Glutamatergic neuron (in vitro differentiated cells): ENCODE measurements around the gene AASS. TPM values are rescaled to one million over a fixed set of nuclear protein-coding genes. Genes with fewer than 3 reads are reported as not detected.

Experiments
- DNase-seq: peaks from one replicate; pipeline ENCODE4 v3.0.0; 2022
- H3K27ac Mint-ChIP-seq: one replicate; pipeline ENCODE4 v1.8.0; 2020; ENCODE audit warnings: mild to moderate bottlenecking, mixed read lengths, inconsistent platforms; ENCODE audit not compliant: unreplicated experiment
- H3K27me3 Mint-ChIP-seq: one replicate; pipeline ENCODE4 v1.8.0; 2020; ENCODE audit warnings: mild to moderate bottlenecking, moderate library complexity, mixed read lengths, inconsistent platforms; ENCODE audit not compliant: unreplicated experiment
- H3K36me3 Mint-ChIP-seq: one replicate; pipeline ENCODE4 v1.8.0; 2020; ENCODE audit warnings: mild to moderate bottlenecking, mixed read lengths, inconsistent platforms; ENCODE audit not compliant: unreplicated experiment
- H3K4me1 Mint-ChIP-seq: one replicate; pipeline ENCODE4 v1.8.0; 2020; ENCODE audit warnings: mild to moderate bottlenecking, low read depth, mixed read lengths, inconsistent platforms; ENCODE audit not compliant: unreplicated experiment
- H3K4me3 Mint-ChIP-seq: one replicate; pipeline ENCODE4 v1.8.0; 2020; ENCODE audit warnings: mild to moderate bottlenecking, mixed read lengths, inconsistent platforms; ENCODE audit not compliant: unreplicated experiment
- H3K9me3 Mint-ChIP-seq: one replicate; pipeline ENCODE4 v1.8.0; 2020; ENCODE audit warnings: mild to moderate bottlenecking, moderate library complexity, mixed read lengths, inconsistent platforms; ENCODE audit not compliant: unreplicated experiment
- total RNA-seq: library from RNA; stranded (reverse); fragmentation: NEBNext Ultra II Directional; extraction: Animal tissue kit (Norgen Biotek cat#: 25700); gene quantifications from one replicate; pipeline ENCODE4 v1.2.1, GENCODE V29; 2021; ENCODE audit not compliant: unreplicated experiment
- TF ChIP-seq, protein P1 (sequence below): fragments of 200-600 bp; sonication (generic); IDR thresholded peaks from one replicate; pipeline ENCODE4 v1.5.0; 2021; ENCODE audit not compliant: partially characterized antibody, unreplicated experiment

The AASS gene
- total RNA-seq, 1 donor from 2014 or later = 37.0 TPM

GRCh38 chr7:122059542-122059941 lies 84.5 kb downstream of the AASS start:
- TF ChIP-seq, protein P1, sequence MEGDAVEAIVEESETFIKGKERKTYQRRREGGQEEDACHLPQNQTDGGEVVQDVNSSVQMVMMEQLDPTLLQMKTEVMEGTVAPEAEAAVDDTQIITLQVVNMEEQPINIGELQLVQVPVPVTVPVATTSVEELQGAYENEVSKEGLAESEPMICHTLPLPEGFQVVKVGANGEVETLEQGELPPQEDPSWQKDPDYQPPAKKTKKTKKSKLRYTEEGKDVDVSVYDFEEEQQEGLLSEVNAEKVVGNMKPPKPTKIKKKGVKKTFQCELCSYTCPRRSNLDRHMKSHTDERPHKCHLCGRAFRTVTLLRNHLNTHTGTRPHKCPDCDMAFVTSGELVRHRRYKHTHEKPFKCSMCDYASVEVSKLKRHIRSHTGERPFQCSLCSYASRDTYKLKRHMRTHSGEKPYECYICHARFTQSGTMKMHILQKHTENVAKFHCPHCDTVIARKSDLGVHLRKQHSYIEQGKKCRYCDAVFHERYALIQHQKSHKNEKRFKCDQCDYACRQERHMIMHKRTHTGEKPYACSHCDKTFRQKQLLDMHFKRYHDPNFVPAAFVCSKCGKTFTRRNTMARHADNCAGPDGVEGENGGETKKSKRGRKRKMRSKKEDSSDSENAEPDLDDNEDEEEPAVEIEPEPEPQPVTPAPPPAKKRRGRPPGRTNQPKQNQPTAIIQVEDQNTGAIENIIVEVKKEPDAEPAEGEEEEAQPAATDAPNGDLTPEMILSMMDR = no peak
- Mint-ChIP-seq H3K4me3 (no peak overlapping the region), H3K9me3 (no peaks in the 10 kb centered on the region), H3K27me3 (no peaks in the 10 kb centered on the region), H3K27ac (no peak overlapping the region), H3K36me3 (no peaks in the 10 kb centered on the region), H3K4me1 (no peaks in the 10 kb centered on the region)
- DNase-seq = no peak

DNA sequence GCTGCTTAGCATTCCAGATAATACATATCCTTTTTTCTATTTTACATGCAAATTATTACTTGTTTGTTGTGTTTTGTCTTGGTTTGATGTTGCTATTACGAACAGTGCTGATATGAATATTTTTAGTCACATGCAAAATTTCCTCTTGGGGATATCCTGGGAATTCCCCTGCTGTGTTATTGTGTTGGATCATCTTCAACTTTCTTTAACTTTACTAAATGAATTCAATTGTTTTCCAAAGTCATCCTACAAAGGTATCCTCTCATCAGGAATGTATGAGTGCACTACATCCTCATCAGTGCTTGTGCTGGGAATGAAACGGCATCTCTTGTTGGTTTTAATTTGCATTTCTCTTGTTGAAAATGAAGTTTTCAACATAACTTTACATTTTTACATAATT lies 87.1 kb downstream of the AASS start:
- Mint-ChIP-seq H3K4me3 (no peak overlapping the region), H3K9me3 (no peaks in the 10 kb centered on the region), H3K4me1 (no peaks in the 10 kb centered on the region), H3K27me3 (no peaks in the 10 kb centered on the region), H3K36me3 (no peaks in the 10 kb centered on the region), H3K27ac (no peak overlapping the region)
- TF ChIP-seq, protein P1 = no peak
- DNase-seq = no peak

- no peak overlapping the region for H3K27ac Mint-ChIP-seq
- H3K4me3 Mint-ChIP-seq = no peak overlapping the region
- H3K27me3 Mint-ChIP-seq = no peaks in the 10 kb centered on the region
- H3K9me3 Mint-ChIP-seq = no peaks in the 10 kb centered on the region
- H3K4me1 Mint-ChIP-seq = no peaks in the 10 kb centered on the region
- DNase-seq = no peak
- TF ChIP-seq, protein P1 = no peak
- no peaks in the 10 kb centered on the region for H3K36me3 Mint-ChIP-seq
Measured at GRCh38 chr7:122055073-122055472, 89.0 kb downstream of the AASS start.

DNA sequence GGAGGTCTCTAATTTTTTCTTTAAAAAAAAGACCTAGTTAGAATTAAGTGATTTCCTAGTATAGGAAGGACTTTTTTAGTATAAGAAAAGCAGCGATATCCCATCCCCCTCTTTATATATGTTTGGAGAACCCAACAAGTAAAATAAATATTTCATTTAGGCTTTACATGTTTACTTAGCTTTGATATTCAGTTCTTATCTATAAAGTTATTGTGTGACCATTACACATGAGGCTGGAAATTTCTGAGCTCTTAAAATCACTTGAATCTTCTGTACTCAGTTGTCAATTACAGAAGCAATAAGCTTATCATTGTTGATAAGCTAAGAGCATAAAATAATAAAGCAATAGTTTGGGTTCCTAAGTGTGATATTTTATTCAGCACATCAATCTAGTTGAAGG lies 89.7 kb downstream of the AASS start:
- TF ChIP-seq, protein P1 = no peak
- H3K36me3 Mint-ChIP-seq = no peaks in the 10 kb centered on the region
- no peaks in the 10 kb centered on the region for H3K4me1 Mint-ChIP-seq
- H3K9me3 Mint-ChIP-seq = no peaks in the 10 kb centered on the region
- DNase-seq = no peak
- no peak overlapping the region for H3K4me3 Mint-ChIP-seq
- no peaks in the 10 kb centered on the region for H3K27me3 Mint-ChIP-seq
- no peak overlapping the region for H3K27ac Mint-ChIP-seq

GRCh38 chr7:122046402-122046801 lies 97.6 kb downstream of the AASS start:
- TF ChIP-seq, protein P1 = no peak
- Mint-ChIP-seq H3K27ac (no peak overlapping the region), H3K4me1 (no peaks in the 10 kb centered on the region), H3K4me3 (no peak overlapping the region), H3K36me3 (no peaks in the 10 kb centered on the region), H3K9me3 (no peaks in the 10 kb centered on the region), H3K27me3 (no peaks in the 10 kb centered on the region)
- no peak for DNase-seq
